H1 (cell line): ENCODE results near the gene TMEM232. TPM values are rescaled to one million over a fixed set of nuclear protein-coding genes. Genes with fewer than 3 reads are reported as not detected.

Source experiments
- JUND ChIP-seq: IDR thresholded peaks from 2 replicates; pipeline ENCODE4 v1.6.1; 2011; ENCODE audit warnings: mild to moderate bottlenecking, improper control_type of control experiment, low read length
- TAF1 ChIP-seq: IDR thresholded peaks from 2 replicates; pipeline ENCODE4 v1.6.1; 2011; ENCODE audit warnings: mild to moderate bottlenecking, low read depth, low read length
- TEAD4 ChIP-seq: IDR thresholded peaks from 2 replicates; pipeline ENCODE4 v1.6.1; 2012; ENCODE audit warnings: low read depth, low read length, inconsistent platforms, mixed read lengths
- polyA plus RNA-seq, 7 experiments: library from polyadenylated mRNA; depleted of rRNA in 3 of 7; stranded (reverse) in 5 of 7; unstranded in 2 of 7; fragments of >200 nt in 5 of 7; fragments of 200-250 nt in 2 of 7; gene quantifications; 1 replicate in 5 of 7; 2 replicates in 1 of 7; 4 replicates in 1 of 7; pipeline versions ENCODE4 v1.2.1 to v1.2.3, GENCODE V29; 2011 to 2013; ENCODE audit warnings: missing spikeins in 2 of 7, mixed read lengths in 2 of 7
- total RNA-seq: library from RNA; stranded (reverse); fragmentation: NEBNext Ultra II Directional; extraction: Animal tissue kit (Norgen Biotek cat#: 25700); gene quantifications from 2 replicates; pipeline ENCODE4 v1.2.1, GENCODE V29; 2021
- TF ChIP-seq, protein P1 (sequence below): fragments of 300-600 bp; sonication (generic); IDR thresholded peaks from 2 replicates; pipeline ENCODE4 v1.7.1; 2012; ENCODE audit warnings: low read length, moderate library complexity, mild to moderate bottlenecking, inconsistent platforms; ENCODE audit not compliant: insufficient replicate concordance
- TF ChIP-seq, protein P2 (sequence below): IDR thresholded peaks from 2 replicates; pipeline ENCODE4 v1.6.1; 2011; ENCODE audit warnings: low read length, improper control_type of control experiment
- TF ChIP-seq, protein P3 (sequence below), 3 experiments: IDR thresholded peaks; 1 replicate in 2 of 3; 2 replicates in 1 of 3; pipeline versions ENCODE4 v1.5.1 to v1.6.1; 2011; ENCODE audit warnings: low read length in 3 of 3, mild to moderate bottlenecking in 3 of 3, inconsistent platforms in 2 of 3, low read depth in 1 of 3, moderate library complexity in 1 of 3; ENCODE audit not compliant: insufficient read depth in 1 of 3; ENCODE audit errors: control extremely low read depth in 1 of 3

The TMEM232 gene
- total and polyA plus RNA-seq, 2 of the 8 experiments (the other 6 are each of a cell fraction or from before 2014, with no cell fraction given) = 0.38 to 1.3 TPM

DNA sequence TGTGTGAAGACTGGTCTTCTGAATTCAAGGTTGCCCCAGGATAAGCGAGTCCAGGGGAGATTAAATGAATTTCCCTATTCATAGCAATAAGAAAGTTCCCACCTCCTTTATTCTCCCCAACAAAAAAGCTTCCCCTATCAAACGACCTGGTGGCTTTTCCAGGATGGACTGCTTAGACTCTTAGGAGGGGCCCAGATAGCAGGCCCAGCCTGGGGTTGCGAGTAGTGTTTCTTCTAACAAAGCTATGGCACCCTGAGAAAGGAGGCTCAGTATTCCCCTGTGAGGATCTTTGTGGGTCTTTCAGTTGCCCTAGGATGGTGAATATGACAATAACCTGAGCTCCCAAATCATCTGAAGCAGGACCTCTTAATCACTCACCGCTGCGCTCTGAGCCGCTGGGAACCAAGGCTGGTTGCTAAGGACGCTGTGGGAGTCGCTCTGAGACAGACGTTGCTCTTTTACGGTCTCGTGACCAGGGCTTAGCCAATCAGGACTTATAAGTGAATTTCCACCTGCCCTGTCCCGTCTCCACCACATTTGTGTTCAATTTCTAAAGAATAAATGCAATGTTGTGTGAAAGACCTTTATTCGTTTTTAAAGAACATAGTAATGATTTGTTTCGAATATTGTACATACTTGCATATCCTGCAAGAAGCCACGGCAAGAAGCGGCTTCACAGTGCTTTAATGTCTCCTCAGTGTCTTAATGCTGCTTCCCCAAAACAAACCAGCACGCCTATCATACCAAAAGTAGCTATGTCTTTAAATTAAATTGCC lies at the start of gene TMEM232 (continued):
- TF ChIP-seq, protein P1, sequence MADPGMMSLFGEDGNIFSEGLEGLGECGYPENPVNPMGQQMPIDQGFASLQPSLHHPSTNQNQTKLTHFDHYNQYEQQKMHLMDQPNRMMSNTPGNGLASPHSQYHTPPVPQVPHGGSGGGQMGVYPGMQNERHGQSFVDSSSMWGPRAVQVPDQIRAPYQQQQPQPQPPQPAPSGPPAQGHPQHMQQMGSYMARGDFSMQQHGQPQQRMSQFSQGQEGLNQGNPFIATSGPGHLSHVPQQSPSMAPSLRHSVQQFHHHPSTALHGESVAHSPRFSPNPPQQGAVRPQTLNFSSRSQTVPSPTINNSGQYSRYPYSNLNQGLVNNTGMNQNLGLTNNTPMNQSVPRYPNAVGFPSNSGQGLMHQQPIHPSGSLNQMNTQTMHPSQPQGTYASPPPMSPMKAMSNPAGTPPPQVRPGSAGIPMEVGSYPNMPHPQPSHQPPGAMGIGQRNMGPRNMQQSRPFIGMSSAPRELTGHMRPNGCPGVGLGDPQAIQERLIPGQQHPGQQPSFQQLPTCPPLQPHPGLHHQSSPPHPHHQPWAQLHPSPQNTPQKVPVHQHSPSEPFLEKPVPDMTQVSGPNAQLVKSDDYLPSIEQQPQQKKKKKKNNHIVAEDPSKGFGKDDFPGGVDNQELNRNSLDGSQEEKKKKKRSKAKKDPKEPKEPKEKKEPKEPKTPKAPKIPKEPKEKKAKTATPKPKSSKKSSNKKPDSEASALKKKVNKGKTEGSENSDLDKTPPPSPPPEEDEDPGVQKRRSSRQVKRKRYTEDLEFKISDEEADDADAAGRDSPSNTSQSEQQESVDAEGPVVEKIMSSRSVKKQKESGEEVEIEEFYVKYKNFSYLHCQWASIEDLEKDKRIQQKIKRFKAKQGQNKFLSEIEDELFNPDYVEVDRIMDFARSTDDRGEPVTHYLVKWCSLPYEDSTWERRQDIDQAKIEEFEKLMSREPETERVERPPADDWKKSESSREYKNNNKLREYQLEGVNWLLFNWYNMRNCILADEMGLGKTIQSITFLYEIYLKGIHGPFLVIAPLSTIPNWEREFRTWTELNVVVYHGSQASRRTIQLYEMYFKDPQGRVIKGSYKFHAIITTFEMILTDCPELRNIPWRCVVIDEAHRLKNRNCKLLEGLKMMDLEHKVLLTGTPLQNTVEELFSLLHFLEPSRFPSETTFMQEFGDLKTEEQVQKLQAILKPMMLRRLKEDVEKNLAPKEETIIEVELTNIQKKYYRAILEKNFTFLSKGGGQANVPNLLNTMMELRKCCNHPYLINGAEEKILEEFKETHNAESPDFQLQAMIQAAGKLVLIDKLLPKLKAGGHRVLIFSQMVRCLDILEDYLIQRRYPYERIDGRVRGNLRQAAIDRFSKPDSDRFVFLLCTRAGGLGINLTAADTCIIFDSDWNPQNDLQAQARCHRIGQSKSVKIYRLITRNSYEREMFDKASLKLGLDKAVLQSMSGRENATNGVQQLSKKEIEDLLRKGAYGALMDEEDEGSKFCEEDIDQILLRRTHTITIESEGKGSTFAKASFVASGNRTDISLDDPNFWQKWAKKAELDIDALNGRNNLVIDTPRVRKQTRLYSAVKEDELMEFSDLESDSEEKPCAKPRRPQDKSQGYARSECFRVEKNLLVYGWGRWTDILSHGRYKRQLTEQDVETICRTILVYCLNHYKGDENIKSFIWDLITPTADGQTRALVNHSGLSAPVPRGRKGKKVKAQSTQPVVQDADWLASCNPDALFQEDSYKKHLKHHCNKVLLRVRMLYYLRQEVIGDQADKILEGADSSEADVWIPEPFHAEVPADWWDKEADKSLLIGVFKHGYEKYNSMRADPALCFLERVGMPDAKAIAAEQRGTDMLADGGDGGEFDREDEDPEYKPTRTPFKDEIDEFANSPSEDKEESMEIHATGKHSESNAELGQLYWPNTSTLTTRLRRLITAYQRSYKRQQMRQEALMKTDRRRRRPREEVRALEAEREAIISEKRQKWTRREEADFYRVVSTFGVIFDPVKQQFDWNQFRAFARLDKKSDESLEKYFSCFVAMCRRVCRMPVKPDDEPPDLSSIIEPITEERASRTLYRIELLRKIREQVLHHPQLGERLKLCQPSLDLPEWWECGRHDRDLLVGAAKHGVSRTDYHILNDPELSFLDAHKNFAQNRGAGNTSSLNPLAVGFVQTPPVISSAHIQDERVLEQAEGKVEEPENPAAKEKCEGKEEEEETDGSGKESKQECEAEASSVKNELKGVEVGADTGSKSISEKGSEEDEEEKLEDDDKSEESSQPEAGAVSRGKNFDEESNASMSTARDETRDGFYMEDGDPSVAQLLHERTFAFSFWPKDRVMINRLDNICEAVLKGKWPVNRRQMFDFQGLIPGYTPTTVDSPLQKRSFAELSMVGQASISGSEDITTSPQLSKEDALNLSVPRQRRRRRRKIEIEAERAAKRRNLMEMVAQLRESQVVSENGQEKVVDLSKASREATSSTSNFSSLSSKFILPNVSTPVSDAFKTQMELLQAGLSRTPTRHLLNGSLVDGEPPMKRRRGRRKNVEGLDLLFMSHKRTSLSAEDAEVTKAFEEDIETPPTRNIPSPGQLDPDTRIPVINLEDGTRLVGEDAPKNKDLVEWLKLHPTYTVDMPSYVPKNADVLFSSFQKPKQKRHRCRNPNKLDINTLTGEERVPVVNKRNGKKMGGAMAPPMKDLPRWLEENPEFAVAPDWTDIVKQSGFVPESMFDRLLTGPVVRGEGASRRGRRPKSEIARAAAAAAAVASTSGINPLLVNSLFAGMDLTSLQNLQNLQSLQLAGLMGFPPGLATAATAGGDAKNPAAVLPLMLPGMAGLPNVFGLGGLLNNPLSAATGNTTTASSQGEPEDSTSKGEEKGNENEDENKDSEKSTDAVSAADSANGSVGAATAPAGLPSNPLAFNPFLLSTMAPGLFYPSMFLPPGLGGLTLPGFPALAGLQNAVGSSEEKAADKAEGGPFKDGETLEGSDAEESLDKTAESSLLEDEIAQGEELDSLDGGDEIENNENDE = no peak
- TF ChIP-seq, protein P2, sequence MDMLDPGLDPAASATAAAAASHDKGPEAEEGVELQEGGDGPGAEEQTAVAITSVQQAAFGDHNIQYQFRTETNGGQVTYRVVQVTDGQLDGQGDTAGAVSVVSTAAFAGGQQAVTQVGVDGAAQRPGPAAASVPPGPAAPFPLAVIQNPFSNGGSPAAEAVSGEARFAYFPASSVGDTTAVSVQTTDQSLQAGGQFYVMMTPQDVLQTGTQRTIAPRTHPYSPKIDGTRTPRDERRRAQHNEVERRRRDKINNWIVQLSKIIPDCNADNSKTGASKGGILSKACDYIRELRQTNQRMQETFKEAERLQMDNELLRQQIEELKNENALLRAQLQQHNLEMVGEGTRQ = peak; percentile 82
- TF ChIP-seq JUND (no peak), TAF1 (0 out of 2 replicates have a peak, but pooled peaks have one; percentile 28), TEAD4 (no peak)
- TF ChIP-seq, protein P3, sequence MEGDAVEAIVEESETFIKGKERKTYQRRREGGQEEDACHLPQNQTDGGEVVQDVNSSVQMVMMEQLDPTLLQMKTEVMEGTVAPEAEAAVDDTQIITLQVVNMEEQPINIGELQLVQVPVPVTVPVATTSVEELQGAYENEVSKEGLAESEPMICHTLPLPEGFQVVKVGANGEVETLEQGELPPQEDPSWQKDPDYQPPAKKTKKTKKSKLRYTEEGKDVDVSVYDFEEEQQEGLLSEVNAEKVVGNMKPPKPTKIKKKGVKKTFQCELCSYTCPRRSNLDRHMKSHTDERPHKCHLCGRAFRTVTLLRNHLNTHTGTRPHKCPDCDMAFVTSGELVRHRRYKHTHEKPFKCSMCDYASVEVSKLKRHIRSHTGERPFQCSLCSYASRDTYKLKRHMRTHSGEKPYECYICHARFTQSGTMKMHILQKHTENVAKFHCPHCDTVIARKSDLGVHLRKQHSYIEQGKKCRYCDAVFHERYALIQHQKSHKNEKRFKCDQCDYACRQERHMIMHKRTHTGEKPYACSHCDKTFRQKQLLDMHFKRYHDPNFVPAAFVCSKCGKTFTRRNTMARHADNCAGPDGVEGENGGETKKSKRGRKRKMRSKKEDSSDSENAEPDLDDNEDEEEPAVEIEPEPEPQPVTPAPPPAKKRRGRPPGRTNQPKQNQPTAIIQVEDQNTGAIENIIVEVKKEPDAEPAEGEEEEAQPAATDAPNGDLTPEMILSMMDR (IDR thresholded peaks at IDR 0.05; ENCODE audit: control extremely low read depth in 1 of 3, insufficient read depth in 1 of 3, low read depth in 1 of 3, low read length in 3 of 3) = no peak
